GM19395 (cell line): ENCODE measurements around the gene SGF29.
"Not testable (repeated sequence)": the region's sequence is repeated elsewhere in the genome, so short reads cannot be mapped to it uniquely, and the experiment has no call there.

ENCODE experiments used
- ATAC-seq: cut with Tn5 transposase; IDR thresholded peaks from one replicate; pipeline ENCODE4 v1.9.1; 2021; ENCODE audit warnings: mild to moderate bottlenecking, moderate library complexity; ENCODE audit not compliant: unreplicated experiment

SGF29 gene

GRCh38 chr16:28563218-28563617 is 9.5 kb downstream of the SGF29 start:
- no peak for ATAC-seq

- ATAC-seq, result not testable (repeated sequence)
Measured at GRCh38 chr16:28566233-28566925, 12.7 kb downstream of the SGF29 start.

GRCh38 chr16:28567292-28567691 is 13.6 kb downstream of the SGF29 start:
- no peak for ATAC-seq

GRCh38 chr16:28569021-28569420 is 15.3 kb downstream of the SGF29 start:
- ATAC-seq, result no peak

- ATAC-seq, result no peak
Measured at GRCh38 chr16:28569968-28570752, 16.4 kb downstream of the SGF29 start.

- no peak for ATAC-seq
Measured at GRCh38 chr16:28572696-28573510, 19.2 kb downstream of the SGF29 start.

- no peak for ATAC-seq
Measured at GRCh38 chr16:28573738-28574718, 20.3 kb downstream of the SGF29 start.

GRCh38 chr16:28574925-28575324 is 21.2 kb downstream of the SGF29 start:
- ATAC-seq, result no peak

- ATAC-seq, result no peak
Measured at GRCh38 chr16:28575446-28576109, 21.9 kb downstream of the SGF29 start.

- no peak for ATAC-seq
Measured at GRCh38 chr16:28580726-28581315, 27.1 kb downstream of the SGF29 start.

- no peak for ATAC-seq
Measured at GRCh38 chr16:28585674-28586073, 32.0 kb downstream of the SGF29 start.

GRCh38 chr16:28586466-28586865 is 32.7 kb downstream of the SGF29 start:
- ATAC-seq, result no peak

GRCh38 chr16:28587386-28587785 is 33.7 kb downstream of the SGF29 start:
- no peak for ATAC-seq

GRCh38 chr16:28589069-28589468 is 35.3 kb downstream of the SGF29 start:
- no peak for ATAC-seq

- ATAC-seq, result no peak
Measured at GRCh38 chr16:28589930-28590329, 36.2 kb downstream of the SGF29 start.

- ATAC-seq, result no peak
Measured at GRCh38 chr16:28590384-28591340, 36.9 kb downstream of the SGF29 start.

- no peak for ATAC-seq
Measured at GRCh38 chr16:28591355-28591754, 37.6 kb downstream of the SGF29 start.

GRCh38 chr16:28592511-28592910 is 38.8 kb downstream of the SGF29 start:
- no peak for ATAC-seq
